Esophagus mucosa (tissue), 1 donor: Measurements from ENCODE around the gene TMEM190. TPM values are rescaled to one million over a fixed set of nuclear protein-coding genes. Genes with fewer than 3 reads are reported as not detected.

Experiments used
- ATAC-seq: fragments of 200-7000 bp; cut with Tn5 transposase; one replicate; pipeline ENCODE4 v1.9.1; 2020
- total RNA-seq: library from RNA; stranded (reverse); gene quantifications from one replicate; pipeline ENCODE4 v1.2.4, GENCODE V29; 2023
- donor health status: DM: yes; HTN: yes; CAD: no.

Gene TMEM190
- total RNA-seq, 1 donor from 2014 or later = not detected

DNA sequence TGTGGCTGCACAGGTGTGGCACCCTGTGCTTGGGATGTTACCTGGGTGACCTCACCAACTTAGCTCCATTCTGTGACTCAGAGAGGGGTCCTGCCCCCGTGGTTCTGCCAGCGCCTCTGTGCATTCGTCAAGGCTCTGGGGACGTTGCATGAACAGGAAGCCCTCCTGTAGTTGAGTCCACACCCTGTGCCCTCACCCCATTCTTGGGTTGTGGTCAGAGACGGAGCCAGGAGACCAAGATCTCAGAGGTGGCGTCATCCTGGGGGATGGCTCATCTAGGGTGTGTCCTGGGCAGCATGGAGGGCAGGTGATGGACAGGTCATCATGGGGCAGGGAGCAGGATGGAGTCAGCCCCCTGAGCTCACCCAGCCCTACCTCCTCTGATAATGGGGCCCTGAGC lies 24.6 kb upstream of the TMEM190 start:
- peak; percentile 35 for ATAC-seq

GRCh38 chr19:55352549-55353145 lies 24.0 kb upstream of the TMEM190 start:
- ATAC-seq = no peak

- ATAC-seq = no peak
Measured at GRCh38 chr19:55353356-55353802, 23.2 kb upstream of the TMEM190 start.

GRCh38 chr19:55353803-55354697 lies 22.6 kb upstream of the TMEM190 start:
- peak; percentile 62 for ATAC-seq

- peak; percentile 12 for ATAC-seq
Measured at GRCh38 chr19:55354698-55355212, 21.9 kb upstream of the TMEM190 start, which contains the start of gene COX6B2. Gene COX6B2 (minus strand): TSS chr19:55354719. CDS start chr19:55354521, 198 bp downstream.

- peak; percentile 52 for ATAC-seq
Measured at GRCh38 chr19:55355213-55355821, 21.3 kb upstream of the TMEM190 start.

GRCh38 chr19:55358493-55358892 lies 18.1 kb upstream of the TMEM190 start:
- ATAC-seq = no peak

- ATAC-seq = no peak
Measured at GRCh38 chr19:55358943-55359908, 17.4 kb upstream of the TMEM190 start.

DNA sequence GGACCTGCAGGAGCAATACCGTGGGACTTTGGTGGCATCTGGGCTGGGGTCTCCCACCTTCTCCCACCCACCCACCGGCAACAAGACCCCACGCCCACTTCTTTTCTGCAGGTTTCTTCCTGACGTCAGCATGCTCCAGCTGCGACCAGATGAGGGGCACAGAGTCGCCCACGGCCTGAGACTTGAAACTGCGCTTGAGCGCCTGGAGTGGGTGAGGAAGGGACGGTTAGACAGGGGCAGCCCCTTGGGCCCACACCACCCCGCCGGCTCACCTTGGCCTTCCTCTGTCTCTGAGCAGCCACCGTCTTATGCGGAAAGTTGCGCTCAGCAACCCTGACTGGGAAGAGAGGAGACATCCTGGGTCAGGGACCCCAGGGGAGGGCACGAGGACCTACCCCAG lies 15.7 kb upstream of the TMEM190 start:
- ATAC-seq = no peak

GRCh38 chr19:55362174-55362989 lies 14.2 kb upstream of the TMEM190 start:
- ATAC-seq = no peak

DNA sequence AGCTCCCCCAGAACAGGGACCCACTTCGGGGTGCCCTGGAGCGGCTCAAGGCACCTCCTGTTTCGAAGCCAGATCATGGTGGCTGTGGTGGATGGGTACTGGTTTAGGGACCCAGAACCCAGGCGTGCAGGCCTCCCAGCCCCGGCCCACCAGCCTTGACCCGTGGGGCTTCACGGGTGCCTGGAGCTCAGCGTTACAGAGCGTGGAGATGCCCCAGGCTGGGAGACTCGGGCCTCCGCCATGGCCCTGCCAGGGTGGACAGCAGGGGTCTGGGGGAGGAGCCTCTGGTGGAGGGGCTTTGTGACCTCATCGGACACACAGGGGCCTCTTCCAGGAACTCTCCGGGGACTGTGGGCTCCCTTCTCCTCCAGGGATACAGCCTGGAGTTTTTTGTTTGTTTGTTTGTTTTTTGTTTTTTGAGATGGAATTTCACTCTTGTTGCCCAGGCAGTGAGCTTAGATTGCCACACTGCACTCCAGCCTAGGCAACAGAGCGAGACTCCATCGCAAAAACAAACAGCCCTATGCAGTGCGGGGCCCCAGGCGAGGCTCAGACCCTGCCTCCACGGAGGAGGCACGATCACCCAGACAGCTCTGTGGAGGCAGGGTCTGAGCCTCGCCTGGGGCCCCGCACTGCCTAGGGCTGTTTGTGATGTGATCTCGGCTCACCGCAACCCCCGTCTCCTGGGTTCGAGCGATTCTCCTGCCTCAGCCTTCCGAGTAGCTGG lies 13.5 kb upstream of the TMEM190 start, which contains the start of gene GARIN5B:
Gene GARIN5B, minus strand, starts transcription at position 271 of the 727 bp plus-strand sequence. Its CDS starts 194 bp downstream, at position 77.
- ATAC-seq = no peak

DNA sequence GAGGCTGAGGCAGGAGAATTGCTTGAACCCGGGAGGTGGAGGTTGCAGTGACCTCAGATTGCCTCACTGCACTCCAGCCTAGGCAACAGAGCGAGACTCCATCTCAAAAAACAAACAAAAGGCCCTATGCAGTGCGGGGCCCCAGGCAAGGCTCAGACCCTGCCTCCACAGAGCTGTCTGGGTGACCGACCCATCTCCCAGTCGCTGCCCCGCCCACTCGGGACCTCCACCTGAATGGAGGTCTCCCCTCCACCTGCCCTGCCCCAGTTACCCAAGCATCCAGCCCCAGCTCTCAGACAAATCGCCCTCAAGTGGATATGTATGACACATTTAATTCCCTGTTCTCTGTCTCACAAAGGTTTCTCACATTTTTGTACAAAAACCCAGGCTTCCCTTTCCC lies 11.4 kb upstream of the TMEM190 start:
- ATAC-seq = no peak

GRCh38 chr19:55365964-55366363 lies 10.7 kb upstream of the TMEM190 start:
- ATAC-seq = no peak

GRCh38 chr19:55366790-55367189 lies 9.8 kb upstream of the TMEM190 start:
- ATAC-seq = no peak

DNA sequence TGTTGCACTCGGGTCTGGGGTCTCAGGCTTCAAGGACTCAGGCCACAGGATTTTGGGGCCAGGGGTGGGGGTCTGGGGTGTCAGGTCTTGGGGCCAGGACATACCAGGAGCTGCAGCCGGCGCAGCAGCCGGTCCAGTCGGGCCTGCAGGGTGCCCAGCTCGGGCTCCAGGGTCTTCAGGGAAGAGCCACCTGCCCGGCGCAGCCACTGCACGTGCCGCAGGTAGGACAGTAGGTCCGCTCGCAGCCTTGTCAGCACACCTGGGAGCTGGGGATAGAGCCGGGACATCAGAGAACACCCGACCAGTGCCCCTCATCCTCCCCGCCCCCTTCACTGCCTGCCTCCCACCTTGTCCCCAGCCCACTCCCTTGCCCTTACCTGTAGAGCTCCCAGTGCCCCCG lies 8.5 kb upstream of the TMEM190 start:
- ATAC-seq = no peak

DNA sequence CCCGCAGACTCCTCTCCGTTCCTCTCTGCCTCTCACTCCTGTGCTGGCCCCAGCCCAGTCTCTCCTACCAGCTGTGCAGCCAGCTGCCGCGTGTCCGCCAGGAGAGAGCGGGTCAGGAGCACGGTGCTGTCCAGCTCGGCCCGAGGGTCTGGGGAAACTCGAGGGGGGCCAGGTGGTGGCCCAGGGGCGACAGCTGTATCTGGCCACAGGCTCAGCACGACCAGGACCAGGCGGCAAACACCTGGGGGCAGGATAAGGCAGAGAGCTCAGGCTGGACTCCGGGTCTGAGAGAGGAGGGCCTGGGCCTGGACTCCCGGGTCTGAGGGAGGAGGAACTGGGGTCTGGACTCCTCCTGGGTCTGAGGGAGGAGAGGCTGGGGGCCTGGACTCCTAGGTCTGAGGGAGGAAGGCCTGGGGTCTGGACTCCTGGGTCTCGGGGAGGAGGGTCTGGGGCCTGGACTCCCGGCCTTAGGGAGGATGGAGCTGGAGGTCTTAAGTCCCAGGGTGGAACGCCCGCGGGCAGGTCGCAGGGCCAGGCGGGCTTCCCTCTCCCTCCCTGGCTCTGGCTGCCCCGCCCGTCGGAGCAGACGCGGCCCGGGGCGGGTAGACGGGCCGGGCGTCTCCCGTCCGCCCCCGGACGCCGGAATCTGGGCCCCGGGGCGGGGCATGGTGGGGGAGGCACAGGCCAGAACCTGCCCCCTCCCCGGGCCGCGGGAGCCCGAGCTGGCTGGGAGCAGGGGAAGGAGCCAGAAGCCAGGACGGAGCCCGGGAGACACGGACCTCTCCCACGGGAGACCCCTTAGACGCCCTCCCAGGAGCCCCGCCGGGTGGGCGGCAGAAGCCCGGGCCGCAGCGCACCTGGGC lies 7.7 kb upstream of the TMEM190 start:
- peak; percentile 31 for ATAC-seq

DNA sequence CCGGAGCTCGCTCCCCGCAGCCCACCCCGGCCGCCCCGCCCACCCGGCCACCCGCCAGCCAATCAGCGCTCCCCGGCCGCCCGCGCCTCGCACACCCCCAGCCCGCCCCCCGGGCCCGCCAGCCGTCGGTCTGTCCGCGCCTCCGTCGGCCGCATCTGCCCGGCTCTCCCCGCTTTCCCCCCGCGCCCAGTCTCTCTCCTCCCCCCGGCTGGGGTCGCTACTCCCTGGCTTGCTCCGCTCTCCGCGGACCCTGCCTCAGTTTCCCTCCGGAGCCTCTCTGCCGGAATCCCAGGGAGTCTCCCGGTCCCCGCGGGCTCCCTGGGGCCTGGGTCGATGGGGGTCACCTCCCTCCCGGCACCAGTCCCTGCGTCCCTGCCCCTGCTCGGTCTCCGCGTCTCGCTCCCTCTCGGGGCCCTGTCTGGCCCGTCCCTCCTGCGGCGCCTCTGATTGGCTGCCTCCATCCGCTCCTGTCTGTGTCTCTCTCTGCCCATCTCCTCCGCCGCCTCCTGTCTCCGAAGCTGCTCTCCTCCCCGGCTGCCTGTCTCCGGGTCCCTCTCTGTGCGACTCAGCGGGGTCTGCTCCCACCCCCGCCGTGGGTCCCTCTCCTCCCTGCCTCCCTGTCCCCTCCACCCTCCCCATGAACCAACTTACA lies 6.8 kb upstream of the TMEM190 start:
- peak; percentile 2 for ATAC-seq

DNA sequence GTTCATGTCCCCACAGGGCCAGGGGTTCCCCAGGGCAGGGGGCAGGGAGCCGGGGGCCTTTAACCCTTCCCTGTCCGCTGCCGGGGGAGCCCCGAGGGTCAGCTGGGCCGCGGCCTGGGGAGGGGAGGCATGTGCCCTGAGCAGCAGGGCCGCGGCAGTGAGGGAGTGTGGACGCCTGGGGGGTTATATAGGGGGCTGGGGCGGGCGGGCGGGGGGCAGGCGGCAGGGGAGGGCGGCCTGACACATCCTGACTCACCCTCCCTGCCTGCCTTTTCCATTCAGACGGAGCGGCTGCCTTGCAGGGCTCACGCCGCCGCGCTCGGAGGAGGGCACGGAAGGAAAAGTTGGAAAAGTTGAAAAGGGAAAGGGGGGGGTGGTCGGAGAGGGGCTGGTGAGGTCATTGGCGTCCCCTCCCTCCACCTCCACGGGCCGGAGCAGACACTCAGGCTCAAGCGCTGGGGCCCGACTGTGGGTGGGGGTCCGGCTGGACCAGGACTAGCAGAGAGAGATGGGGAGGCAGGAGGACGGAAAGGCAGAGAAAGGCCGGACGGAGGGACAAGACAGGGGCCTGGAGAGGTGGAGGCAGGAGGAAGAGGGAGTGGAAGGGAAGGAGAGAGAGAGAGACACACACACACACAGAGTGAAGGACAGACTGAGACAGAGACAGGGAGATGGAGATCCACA lies 6.2 kb upstream of the TMEM190 start, which contains the start of gene IL11:
Gene IL11, minus strand, starts transcription at position 159 of the 684 bp plus-strand sequence. Its CDS starts 153 bp downstream, at position 6.
- ATAC-seq = no peak
